ENCODE measurements around the gene TSPYL1.
"Not testable (repeated sequence)": the region's sequence is repeated elsewhere in the genome, so short reads cannot be mapped to it uniquely, and the experiment has no call there.

TSPYL1 gene

GRCh38 chr6:116298273-116298672 lies 18.5 kb upstream of the TSPYL1 start:
- no peak for DNase-seq (ENCODE audit: low read depth in 2 of 3, low spot score in 2 of 3)

DNA sequence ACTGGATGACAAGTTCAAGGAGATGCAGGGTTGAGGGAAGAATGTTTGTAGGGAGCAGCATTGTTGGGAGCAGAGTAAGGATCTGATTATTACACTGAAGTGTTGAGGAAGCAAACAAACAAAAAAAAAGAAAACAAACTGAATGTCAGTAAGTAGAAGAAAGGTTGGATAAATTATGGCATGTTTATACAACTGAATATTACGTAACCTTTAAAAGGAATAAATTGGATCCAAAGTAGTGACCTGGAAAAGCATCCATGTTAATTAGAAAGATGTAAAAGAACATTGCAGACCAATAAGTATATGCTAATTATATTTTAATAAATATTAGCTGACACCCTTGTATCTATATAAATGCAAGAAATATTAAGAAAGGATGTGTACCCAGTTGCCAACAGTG lies 12.8 kb upstream of the TSPYL1 start:
- DNase-seq (ENCODE audit: low read depth in 2 of 3, low spot score in 2 of 3): no peak

DNA sequence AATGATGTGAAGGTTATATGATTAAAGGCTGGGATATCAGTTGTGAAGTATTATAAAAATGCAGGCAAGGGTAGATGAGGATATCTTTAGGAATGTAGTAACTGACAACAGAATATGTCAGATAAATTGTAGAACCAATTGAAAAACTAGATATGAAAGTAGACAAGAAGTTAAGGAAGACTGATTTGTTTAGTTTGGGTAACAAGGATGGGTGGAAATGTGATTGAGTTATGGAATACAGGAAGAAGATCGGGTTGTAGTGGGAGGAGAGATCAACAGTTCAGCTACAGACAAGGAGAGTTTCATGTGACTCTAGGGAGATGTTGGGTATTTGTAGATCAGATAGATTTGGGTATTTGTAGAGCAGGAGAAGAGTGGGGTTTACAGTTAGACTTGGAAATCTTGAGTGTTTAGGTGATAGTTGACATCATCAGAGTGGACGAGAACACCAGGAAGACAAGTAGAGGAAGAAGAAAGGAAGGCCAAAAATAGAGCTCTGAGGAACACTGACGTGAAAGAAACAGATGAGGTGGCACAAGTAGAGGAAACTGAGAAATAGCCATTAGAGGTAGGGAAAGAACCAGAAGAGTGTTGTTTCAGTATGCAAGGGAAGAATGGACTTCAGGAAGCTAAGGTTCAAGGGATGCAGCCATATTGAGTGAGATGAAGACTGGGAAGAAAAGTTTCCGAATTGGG lies 12.1 kb upstream of the TSPYL1 start:
- DNase-seq (ENCODE audit: low read depth in 2 of 3, low spot score in 2 of 3): no peak

- no peak for DNase-seq (ENCODE audit: low read depth in 2 of 3, low spot score in 2 of 3)
These were observed 11.1 kb upstream of the TSPYL1 start for GRCh38 chr6:116290799-116291198.

DNA sequence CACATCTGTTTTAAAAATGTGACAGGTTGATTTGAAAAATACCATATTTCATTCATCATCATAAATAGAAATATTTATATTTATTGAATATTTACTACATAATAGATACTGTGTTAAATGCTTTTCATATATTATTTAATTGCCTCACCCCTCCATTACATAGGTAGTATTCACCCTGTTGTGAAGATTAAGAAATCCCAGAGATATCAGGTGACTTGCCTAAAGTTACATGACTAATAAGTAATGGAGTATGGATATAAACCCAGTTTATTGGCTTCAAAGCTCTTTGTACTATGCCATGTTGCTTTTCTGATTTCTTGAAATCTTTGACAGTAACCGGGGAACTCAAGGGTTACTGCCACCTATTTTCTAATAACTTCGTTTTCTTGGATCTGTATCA lies 10.1 kb upstream of the TSPYL1 start:
- DNase-seq (ENCODE audit: low read depth in 2 of 3, low spot score in 2 of 3): no peak

- no peak for DNase-seq (ENCODE audit: low read depth in 2 of 3, low spot score in 2 of 3)
These were observed 8.1 kb upstream of the TSPYL1 start for GRCh38 chr6:116287689-116288282.

GRCh38 chr6:116286773-116287358 lies 7.1 kb upstream of the TSPYL1 start:
- no peak for DNase-seq (ENCODE audit: low read depth in 2 of 3, low spot score in 2 of 3)

GRCh38 chr6:116284984-116285383 lies 5.3 kb upstream of the TSPYL1 start:
- not testable (repeated sequence) for DNase-seq (ENCODE audit: low read depth in 2 of 3, low spot score in 2 of 3)

- no peak for DNase-seq (ENCODE audit: low read depth in 2 of 3, low spot score in 2 of 3)
These were observed 3.5 kb upstream of the TSPYL1 start for GRCh38 chr6:116283191-116283590.

- no peak for DNase-seq (ENCODE audit: low read depth in 2 of 3, low spot score in 2 of 3)
These were observed 3.0 kb upstream of the TSPYL1 start for GRCh38 chr6:116282698-116283097.

GRCh38 chr6:116280933-116281316 lies 1.2 kb upstream of the TSPYL1 start:
- DNase-seq (ENCODE audit: low read depth in 2 of 3, low spot score in 2 of 3): no peak

DNA sequence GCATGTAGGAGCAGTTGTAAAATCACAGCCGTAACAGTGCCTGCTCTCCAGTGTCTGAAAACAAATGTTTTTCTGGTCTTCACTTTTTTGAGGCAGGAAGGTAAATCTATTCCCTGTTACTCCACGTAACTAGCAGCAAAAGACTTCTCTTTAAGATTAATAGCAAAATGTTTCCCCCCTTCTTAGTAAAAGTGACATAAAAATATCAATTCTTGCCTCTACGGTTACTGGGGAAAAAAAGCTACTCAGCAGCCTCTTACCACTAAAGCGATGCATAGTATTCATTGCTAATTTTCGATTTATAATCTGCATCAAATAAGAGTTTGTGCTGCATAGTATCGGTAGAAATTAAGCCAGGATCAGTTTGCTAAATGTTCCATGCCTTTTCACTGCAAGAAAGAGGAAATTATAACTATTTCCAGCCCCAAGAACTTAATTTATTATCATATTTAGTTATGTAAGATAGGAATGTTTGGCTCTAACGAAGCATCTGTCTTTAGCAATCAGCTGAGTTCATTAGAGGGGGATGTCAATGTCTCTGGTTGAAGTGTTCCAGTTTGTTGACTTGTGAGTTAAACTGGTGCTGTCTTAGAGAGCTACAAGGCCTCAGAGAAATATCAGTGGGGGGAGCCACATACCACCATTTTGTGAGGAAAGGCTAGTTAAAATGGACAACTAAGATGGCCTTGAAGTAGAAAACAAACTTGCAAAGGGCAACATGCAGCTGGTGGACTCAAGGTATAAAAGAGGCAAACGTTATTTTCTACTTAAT lies 617 bp upstream of the TSPYL1 start:
- no peak for DNase-seq (ENCODE audit: low read depth in 2 of 3, low spot score in 2 of 3)

DNA sequence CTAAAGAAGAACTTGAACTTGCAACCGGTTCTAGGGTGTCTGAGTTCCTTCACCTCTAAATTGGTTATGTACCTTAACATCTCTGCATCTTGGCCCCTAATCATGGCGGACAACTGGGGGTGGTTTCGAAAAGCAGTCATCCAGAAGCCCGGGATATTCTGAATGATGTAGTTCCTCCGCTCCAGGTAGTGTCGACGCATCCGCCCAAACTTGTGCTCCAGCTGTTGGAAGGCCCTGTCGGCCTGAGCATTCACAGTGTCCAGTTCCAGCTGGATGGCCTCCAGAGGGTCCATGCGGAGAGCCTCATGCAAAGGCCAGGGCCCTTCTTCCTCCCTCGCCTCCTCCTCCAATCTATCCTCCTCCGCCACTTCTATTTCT lies 887 bp downstream of the TSPYL1 start:
- no peak for DNase-seq (ENCODE audit: low read depth in 2 of 3, low spot score in 2 of 3)

- no peak for DNase-seq (ENCODE audit: low read depth in 2 of 3, low spot score in 2 of 3)
These were observed 1.3 kb downstream of the TSPYL1 start for GRCh38 chr6:116278481-116278829.

DNA sequence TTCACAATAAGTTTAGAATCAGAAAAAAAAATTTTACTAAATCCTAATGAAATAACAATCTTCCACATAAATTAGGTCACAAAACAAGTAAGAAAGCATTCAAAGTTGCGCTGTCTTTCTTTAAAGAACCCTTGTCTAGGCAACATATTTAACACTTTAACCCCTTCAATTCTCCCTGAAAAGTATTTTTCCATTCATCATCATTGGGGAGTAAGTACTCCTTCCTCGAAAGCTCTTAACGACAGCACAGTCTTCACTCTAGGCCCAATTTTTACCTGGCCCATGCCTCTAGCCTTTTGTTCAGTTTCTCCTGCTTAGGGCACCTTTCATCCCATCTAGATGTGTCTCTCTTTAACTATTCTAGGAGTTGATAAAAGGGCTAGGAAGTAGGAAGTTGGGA lies 2.6 kb downstream of the TSPYL1 start:
- DNase-seq (ENCODE audit: low read depth in 2 of 3, low spot score in 2 of 3): no peak

- no peak for DNase-seq (ENCODE audit: low read depth in 2 of 3, low spot score in 2 of 3)
These were observed 8.5 kb downstream of the TSPYL1 start for GRCh38 chr6:116271149-116271708.

DNA sequence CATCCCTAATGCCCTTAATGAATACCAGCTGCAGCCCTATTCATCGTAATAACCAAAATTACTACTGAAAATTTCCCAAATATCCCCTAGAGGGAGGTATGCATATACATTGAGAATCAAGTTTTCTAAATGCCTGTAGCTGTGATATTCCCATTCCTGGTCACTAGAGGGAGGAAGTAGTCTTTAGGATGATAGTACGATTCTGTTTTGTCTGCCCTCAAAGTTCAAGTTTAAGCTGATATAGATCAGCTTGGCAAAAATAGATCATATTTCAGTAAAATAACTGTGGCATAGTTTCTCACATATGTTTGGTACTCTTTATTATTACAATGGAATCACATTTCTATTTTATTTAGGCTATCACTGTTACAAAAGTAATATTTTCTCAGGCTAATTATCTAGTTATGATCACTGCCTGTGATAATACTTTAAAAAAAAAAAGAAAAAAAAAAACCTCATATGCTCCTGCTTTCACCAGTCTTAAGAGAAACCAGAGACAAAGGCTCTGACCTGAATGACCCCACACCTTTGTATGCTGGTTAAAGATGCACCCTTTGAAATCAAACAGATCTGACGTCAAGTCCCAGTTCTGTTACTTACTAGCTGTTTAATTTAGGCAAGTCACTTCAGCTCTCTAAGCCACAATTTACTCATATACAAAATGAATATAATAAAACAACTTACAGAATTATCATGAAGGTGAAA lies 11.0 kb downstream of the TSPYL1 start:
- DNase-seq (ENCODE audit: low read depth in 2 of 3, low spot score in 2 of 3): no peak

GRCh38 chr6:116267836-116268588 lies 11.7 kb downstream of the TSPYL1 start:
- no peak for DNase-seq (ENCODE audit: low read depth in 2 of 3, low spot score in 2 of 3)

GRCh38 chr6:116266803-116267202 lies 12.9 kb downstream of the TSPYL1 start:
- DNase-seq (ENCODE audit: low read depth in 2 of 3, low spot score in 2 of 3): no peak

GRCh38 chr6:116265041-116265829 lies 14.5 kb downstream of the TSPYL1 start:
- no peak for DNase-seq (ENCODE audit: low read depth in 2 of 3, low spot score in 2 of 3)
